ENCODE data around the gene BEND6. TPM values are rescaled to one million over a fixed set of nuclear protein-coding genes. Genes with fewer than 3 reads are reported as not detected.

The BEND6 gene
- total RNA-seq, 1 experiment from 2014 or later: 2.1 TPM

DNA sequence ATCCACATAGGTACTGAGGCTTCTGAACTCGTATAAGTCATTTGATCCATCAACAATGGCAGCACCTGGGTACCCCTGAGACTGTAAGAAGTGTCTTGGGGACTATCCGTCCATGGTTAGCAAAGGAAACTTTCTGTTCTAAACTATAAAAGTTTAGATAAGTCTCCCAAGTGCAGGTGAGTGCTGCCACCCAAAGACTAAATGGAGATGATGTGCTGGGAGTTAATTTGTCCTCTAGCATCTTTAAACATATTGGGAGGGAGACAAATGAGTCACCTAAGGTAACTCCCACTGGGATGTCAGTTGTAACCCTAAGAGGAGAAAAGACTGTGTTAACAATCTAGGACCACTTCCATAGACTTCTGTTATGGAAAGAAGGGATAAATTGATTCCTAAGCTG lies 6.2 kb downstream of the BEND6 start:
- CTCF ChIA-PET: interaction anchor here (1.0 to 15.8 kb wide), 6 partner anchors 9 to 58 kb away, joined by 3 to 154 read pairs (median 6); no protein-coding TSS in a partner anchor
- peak; percentile 33 for DNase-seq (ENCODE audit: unreplicated experiment)
- H3K36me3 Mint-ChIP-seq (ENCODE audit: insufficient read depth, unreplicated experiment): no peaks in the 10 kb centered on the region
- H3K4me1 Mint-ChIP-seq (ENCODE audit: insufficient read depth, unreplicated experiment): peaks cover 6% of the 10 kb centered on the region
- H3K4me3 Mint-ChIP-seq (ENCODE audit: unreplicated experiment): no peak overlapping the region
- TF ChIP-seq, protein P1, sequence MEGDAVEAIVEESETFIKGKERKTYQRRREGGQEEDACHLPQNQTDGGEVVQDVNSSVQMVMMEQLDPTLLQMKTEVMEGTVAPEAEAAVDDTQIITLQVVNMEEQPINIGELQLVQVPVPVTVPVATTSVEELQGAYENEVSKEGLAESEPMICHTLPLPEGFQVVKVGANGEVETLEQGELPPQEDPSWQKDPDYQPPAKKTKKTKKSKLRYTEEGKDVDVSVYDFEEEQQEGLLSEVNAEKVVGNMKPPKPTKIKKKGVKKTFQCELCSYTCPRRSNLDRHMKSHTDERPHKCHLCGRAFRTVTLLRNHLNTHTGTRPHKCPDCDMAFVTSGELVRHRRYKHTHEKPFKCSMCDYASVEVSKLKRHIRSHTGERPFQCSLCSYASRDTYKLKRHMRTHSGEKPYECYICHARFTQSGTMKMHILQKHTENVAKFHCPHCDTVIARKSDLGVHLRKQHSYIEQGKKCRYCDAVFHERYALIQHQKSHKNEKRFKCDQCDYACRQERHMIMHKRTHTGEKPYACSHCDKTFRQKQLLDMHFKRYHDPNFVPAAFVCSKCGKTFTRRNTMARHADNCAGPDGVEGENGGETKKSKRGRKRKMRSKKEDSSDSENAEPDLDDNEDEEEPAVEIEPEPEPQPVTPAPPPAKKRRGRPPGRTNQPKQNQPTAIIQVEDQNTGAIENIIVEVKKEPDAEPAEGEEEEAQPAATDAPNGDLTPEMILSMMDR (IDR thresholded peaks at IDR 0.05; ENCODE audit: unreplicated experiment): no peak
- intact Hi-C loops (cut with micrococcal nuclease): no loop called here
- H3K27me3 Mint-ChIP-seq (ENCODE audit: insufficient read depth, unreplicated experiment): no peaks in the 10 kb centered on the region
- no peaks in the 10 kb centered on the region for H3K9me3 Mint-ChIP-seq (ENCODE audit: unreplicated experiment)
- no peak overlapping the region for H3K27ac Mint-ChIP-seq (ENCODE audit: low read depth, unreplicated experiment)
- POLR2A ChIA-PET: interaction anchor here (1.8 kb wide), 1 partner anchor 23 kb away, joined by 5 read pairs; no protein-coding TSS in a partner anchor
- BruUV-seq (replicated peaks): no TSS peak

DNA sequence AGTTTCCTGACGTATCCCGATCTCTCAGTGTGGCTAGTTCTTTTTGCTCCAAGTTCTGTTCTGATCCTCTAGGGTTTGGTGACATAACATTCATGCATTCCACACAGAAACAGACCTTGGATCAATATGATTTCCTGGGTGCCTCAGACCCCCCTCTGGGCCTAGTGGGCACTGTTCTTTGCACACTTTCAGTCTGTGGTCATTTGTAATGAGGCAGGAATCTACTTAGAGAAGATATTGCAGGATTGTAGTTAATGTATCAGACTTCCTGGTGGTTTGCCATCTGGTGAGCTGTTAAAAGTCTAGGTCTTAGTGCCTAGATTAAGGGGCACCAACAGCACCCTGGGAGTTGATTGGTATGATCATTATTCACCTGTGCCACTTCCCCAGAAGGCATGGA lies 7.5 kb downstream of the BEND6 start:
- intact Hi-C loops (cut with micrococcal nuclease): no loop called here
- Mint-ChIP-seq H3K27ac (ENCODE audit: low read depth, unreplicated experiment) (no peak overlapping the region), H3K36me3 (ENCODE audit: insufficient read depth, unreplicated experiment) (no peaks in the 10 kb centered on the region), H3K4me3 (ENCODE audit: unreplicated experiment) (no peak overlapping the region), H3K27me3 (ENCODE audit: insufficient read depth, unreplicated experiment) (no peaks in the 10 kb centered on the region), H3K9me3 (ENCODE audit: unreplicated experiment) (no peaks in the 10 kb centered on the region), H3K4me1 (ENCODE audit: insufficient read depth, unreplicated experiment) (peaks cover 6% of the 10 kb centered on the region)
- ChIA-PET CTCF (interaction anchor here (0.6 to 15.8 kb wide), 3 partner anchors 8 to 59 kb away, joined by 3 to 154 read pairs (median 4); no protein-coding TSS in a partner anchor), POLR2A (interaction anchor here (0.8 kb wide), 1 partner anchor 22 kb away, joined by 3 read pairs; no protein-coding TSS in a partner anchor)
- DNase-seq (ENCODE audit: unreplicated experiment): no peak
- TF ChIP-seq, protein P1 (IDR thresholded peaks at IDR 0.05; ENCODE audit: unreplicated experiment): no peak
- BruUV-seq (replicated peaks): no TSS peak

DNA sequence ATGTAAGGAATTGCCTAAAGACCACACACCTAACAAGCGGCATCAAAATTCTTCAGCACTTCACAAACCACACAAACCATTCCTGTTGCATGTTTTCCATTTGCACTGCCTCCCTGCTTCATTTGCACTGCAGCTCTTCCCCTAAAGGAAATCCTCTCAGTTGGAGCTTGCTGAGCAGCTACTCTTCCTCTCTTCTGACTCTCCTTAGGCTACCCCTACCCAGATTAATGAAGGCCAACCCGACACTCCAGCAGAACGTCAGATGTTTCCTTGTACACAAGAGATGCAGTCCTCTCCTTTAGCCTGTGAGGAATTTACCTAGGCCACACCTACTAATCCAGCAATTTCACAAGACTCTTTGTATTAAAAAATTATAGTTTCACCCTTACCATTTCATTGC lies 8.1 kb downstream of the BEND6 start:
- H3K9me3 Mint-ChIP-seq (ENCODE audit: unreplicated experiment): no peaks in the 10 kb centered on the region
- H3K4me3 Mint-ChIP-seq (ENCODE audit: unreplicated experiment): no peak overlapping the region
- no peaks in the 10 kb centered on the region for H3K27me3 Mint-ChIP-seq (ENCODE audit: insufficient read depth, unreplicated experiment)
- intact Hi-C loops (cut with micrococcal nuclease): no loop called here
- POLR2A ChIA-PET: interaction anchor here (0.9 kb wide), 1 partner anchor 51 kb away, joined by 3 read pairs; no protein-coding TSS in a partner anchor
- CTCF ChIA-PET: interaction anchor here (0.6 to 15.8 kb wide), 3 partner anchors 8 to 59 kb away, joined by 3 to 154 read pairs (median 4); partner anchors contain the start of gene BEND6
- no peak for DNase-seq (ENCODE audit: unreplicated experiment)
- H3K4me1 Mint-ChIP-seq (ENCODE audit: insufficient read depth, unreplicated experiment): peaks cover 5% of the 10 kb centered on the region
- H3K27ac Mint-ChIP-seq (ENCODE audit: low read depth, unreplicated experiment): no peak overlapping the region
- no TSS peak for BruUV-seq (replicated peaks)
- TF ChIP-seq, protein P1 (IDR thresholded peaks at IDR 0.05; ENCODE audit: unreplicated experiment): no peak
- H3K36me3 Mint-ChIP-seq (ENCODE audit: insufficient read depth, unreplicated experiment): no peaks in the 10 kb centered on the region

DNA sequence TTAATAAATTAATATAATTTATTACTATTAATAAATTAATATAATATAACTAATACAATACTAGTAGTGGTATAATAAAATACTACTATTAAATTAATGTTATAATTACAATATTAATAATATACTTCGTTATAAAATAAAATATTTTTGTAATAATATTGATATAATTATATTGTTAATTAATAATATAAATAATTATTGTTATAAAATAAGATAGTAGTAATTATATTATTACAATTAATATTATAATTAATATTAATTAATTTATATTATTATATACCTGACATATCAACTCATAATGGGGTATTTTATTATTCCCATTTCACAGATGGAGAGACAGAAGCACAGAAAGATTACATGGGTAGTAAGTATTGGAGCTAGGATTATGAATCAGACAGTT lies 8.9 kb downstream of the BEND6 start:
- DNase-seq (ENCODE audit: unreplicated experiment): no peak
- H3K36me3 Mint-ChIP-seq (ENCODE audit: insufficient read depth, unreplicated experiment): no peaks in the 10 kb centered on the region
- no TSS peak for BruUV-seq (replicated peaks)
- POLR2A ChIA-PET: interaction anchor here (1.5 kb wide), 1 partner anchor 21 kb away, joined by 4 read pairs; no protein-coding TSS in a partner anchor
- intact Hi-C loops (cut with micrococcal nuclease): no loop called here
- no peaks in the 10 kb centered on the region for H3K9me3 Mint-ChIP-seq (ENCODE audit: unreplicated experiment)
- H3K27ac Mint-ChIP-seq (ENCODE audit: low read depth, unreplicated experiment): no peak overlapping the region
- CTCF ChIA-PET: interaction anchor here (1.2 to 15.8 kb wide), 3 partner anchors 9 to 60 kb away, joined by 3 to 154 read pairs (median 4); partner anchors contain the start of gene BEND6
- H3K27me3 Mint-ChIP-seq (ENCODE audit: insufficient read depth, unreplicated experiment): no peaks in the 10 kb centered on the region
- no peak overlapping the region for H3K4me3 Mint-ChIP-seq (ENCODE audit: unreplicated experiment)
- H3K4me1 Mint-ChIP-seq (ENCODE audit: insufficient read depth, unreplicated experiment): no peaks in the 10 kb centered on the region
- TF ChIP-seq, protein P1 (IDR thresholded peaks at IDR 0.05; ENCODE audit: unreplicated experiment): no peak
